ENCODE data around the gene SNRNP27.
A peak's percentile ranks its signal among the peaks of the same experiment; 100 is the strongest.

The SNRNP27 gene

DNA sequence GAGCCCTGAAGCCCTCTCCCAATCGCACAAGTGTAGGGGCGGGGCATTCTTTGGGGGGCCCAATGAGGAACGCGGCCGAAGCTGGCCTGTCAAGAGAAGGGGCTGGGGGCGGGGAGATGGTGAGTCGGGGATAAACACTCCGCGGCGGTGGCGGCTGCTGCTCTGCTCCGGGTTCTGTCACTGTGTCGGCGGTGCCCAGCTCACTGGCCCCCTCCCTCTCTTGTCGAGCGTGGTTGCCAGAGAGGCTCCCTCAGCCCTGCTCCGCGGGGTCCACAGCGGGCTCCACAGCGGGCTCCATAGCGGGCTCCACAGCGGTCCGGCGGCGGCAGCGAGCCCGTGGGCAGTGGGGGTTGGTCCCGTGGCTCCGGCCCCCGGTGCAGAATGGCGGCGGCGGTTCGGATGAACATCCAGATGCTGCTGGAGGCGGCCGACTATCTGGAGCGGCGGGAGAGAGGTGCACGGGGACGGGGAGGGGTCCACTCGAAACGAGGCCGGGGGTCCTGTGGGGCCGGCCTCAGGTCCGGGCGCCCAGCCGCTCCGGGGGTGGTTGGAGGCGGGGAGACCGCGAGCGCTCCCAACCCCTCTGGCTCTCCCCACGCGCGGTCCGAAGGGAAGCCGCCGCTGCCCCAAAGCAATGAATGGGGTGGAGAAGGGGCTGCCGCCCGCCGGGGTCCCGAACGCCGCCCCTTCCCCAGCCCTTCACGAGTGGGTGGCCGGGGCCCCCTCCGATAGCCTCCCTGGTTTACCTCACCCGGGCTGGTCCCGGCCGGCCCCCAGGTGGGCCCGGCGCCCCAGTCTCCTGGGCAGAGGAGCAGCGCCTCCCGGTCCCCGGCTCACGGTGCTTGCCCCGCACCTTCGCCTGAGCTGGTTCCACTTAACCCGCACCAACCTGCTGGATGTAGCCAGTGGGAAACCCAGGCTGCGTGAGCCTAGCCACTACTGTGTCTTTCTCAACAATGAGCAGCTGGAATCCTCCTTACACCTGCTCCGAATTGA, 21.5 kb downstream of the SNRNP27 start, which contains the start of gene MXD1:
TSS of gene MXD1 (plus strand) at position 160 of the 996 bp plus-strand sequence. CDS start at position 382, 222 bp downstream.
- peak in 14 of 56 donors; percentile 15 to 100 (median 40) for DNase-seq

DNA sequence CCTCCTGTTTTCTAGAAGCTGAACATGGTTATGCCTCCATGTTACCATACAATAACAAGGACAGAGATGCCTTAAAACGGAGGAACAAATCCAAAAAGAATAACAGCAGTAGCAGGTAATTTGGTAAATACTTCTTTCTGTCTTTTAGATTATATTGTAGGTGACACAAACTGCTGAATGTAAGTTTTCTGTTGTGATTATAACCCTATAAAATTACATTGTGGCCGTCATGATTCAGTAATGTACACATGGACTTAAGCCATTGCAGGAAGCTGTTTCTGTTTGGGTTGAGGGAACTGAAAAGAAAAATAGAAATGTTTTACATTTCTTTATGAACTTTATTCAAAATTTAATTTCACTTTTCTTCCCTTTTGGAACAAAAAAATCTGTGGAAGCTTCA, 22.4 kb downstream of the SNRNP27 start:
- DNase-seq, result no peak

DNA sequence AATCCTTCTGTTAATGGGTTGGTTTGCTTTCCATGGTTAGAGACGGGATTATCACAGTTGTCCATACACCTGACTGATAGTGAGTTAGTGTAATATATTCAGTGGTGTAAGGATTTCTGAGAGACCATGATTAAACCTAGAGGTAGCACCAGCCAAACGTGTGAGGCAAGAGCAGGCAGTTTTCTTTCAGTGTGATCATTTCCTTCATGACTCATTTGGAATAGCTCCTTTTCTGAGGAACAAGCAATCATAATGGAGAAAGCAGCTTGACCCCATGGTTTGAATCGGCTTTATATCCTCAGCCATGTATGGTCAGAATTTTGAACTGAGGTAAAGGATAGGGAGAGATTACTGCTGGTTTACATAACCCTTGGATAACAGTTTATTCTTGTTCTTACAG, 24.1 kb downstream of the SNRNP27 start:
- DNase-seq, result no peak

- DNase-seq, result no peak
These were observed 24.6 kb downstream of the SNRNP27 start for GRCh38 chr2:69918401-69918800.

DNA sequence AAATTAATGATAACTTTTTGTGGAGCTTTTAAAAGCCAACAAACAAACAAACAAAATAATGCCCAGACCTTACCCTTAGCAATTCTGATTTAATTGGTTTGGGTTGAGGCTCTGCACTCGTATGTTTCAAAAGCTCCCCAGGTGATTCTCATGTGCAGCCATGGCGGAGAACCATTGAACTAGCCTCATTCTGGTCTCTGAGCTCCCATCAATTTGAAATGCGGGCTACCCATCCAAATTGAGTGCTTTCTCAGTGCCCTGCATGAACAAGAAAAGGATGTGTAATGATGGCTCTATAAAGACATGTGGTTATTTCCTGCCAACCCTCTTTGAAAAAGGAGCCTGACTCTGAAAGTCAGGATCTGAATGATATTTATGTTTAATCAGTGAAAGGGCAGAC, 29.4 kb downstream of the SNRNP27 start:
- DNase-seq, result no peak

- DNase-seq, result no peak
These were observed 33.2 kb downstream of the SNRNP27 start for GRCh38 chr2:69926849-69927515.

DNA sequence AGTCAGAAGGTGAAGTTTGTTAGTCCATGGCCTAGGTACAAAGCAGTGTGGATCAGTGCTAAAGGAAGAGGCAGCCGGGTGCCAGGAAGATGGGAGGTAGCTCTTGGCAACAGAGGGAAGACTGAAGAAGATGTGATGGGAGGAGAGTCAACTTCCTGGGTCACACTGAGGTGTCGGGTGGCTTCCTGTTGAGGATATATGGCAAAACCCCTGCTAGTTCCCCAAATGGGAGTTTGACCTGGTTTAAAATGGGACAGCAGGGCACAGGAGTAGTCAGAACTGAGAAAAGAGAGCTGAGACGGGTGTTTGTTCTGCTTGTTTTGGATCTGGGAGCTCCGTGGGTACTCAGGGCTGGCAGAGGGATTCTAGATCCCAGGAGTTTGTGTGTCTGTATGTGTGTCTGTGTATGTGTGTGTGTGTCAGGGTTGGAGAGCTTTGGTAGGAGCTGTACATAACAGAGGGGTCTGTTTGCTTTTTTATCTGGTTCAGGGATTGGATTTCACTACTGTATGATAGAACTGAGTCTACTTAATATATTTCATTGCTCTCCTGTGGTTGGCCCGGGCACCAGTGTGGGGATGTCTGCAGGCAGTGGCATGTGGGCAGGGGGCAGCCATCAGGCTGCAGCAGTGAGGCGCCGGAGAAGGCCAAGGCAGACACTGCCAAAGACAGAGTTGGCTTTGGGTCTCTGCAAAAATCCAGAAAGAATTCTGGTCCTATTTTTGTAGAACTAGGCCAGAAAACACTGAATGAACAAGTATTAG, 38.3 kb downstream of the SNRNP27 start:
- DNase-seq, result peak in 7 of 56 donors; percentile 3 to 51 (median 19)

- DNase-seq, result no peak
These were observed 38.8 kb downstream of the SNRNP27 start for GRCh38 chr2:69932596-69932922.

DNA sequence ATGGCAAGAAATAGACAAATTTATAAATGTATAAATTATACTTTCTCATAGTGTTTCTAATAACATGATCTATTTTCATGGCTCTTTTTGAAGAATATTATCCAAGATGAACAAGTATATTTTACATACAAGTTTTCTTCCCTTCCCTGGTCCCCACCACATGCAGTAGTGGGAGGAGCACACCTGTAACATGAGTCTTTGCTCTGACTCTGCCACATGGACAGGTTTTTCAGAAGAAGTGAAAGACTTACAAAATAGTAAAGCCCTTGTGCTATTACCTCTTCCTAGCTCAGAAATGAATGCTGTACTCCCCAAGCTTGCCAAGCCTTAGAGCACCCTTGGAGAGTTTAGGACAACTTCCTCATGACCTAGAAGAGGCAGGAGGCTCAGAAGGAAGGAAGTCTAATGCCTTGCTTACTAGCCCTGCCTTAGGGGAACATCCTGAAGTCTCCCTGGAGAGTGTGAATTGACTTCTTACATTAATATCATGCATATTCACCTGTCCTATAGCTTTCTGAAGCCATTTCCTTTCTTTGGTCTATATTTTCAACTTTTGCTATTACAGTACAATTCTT, 39.6 kb downstream of the SNRNP27 start:
- DNase-seq, result no peak

GRCh38 chr2:69933839-69934613, 40.3 kb downstream of the SNRNP27 start:
- DNase-seq, result no peak

- DNase-seq, result no peak
These were observed 40.8 kb downstream of the SNRNP27 start for GRCh38 chr2:69934614-69934908.

DNA sequence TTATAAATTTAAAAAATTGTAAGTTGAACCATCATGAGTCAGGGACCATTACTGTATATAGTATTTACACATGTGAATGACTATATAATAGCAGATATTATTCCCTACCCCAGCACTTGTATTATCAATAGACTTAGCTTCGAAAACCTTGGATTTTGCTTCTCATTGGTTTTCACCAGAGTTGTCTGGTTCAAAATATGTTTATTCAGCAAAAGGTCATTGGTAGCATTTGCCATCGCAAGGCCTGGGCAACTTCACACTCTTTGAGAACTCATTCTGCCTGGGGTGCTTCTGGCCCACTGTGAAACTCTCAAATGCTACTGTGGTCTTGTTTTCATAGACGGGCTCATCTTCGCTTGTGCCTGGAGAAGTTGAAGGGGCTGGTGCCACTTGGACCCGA, 41.3 kb downstream of the SNRNP27 start:
- DNase-seq, result no peak

GRCh38 chr2:69936906-69937305, 43.1 kb downstream of the SNRNP27 start:
- DNase-seq, result no peak

DNA sequence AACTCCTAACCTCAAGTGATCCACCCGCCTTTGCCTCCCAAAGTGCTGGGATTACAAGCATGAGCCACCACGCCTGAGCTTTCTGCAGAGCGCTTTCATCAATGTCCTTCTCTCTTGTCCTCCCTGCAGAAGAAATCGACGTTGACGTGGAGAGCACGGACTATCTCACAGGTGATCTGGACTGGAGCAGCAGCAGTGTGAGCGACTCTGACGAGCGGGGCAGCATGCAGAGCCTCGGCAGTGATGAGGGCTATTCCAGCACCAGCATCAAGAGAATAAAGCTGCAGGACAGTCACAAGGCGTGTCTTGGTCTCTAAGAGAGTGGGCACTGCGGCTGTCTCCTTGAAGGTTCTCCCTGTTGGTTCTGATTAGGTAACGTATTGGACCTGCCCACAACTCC, 44.2 kb downstream of the SNRNP27 start:
- no peak for DNase-seq

GRCh38 chr2:69939722-69940121, 46.0 kb downstream of the SNRNP27 start:
- no peak for DNase-seq

GRCh38 chr2:69940691-69941090, 46.9 kb downstream of the SNRNP27 start:
- no peak for DNase-seq

DNA sequence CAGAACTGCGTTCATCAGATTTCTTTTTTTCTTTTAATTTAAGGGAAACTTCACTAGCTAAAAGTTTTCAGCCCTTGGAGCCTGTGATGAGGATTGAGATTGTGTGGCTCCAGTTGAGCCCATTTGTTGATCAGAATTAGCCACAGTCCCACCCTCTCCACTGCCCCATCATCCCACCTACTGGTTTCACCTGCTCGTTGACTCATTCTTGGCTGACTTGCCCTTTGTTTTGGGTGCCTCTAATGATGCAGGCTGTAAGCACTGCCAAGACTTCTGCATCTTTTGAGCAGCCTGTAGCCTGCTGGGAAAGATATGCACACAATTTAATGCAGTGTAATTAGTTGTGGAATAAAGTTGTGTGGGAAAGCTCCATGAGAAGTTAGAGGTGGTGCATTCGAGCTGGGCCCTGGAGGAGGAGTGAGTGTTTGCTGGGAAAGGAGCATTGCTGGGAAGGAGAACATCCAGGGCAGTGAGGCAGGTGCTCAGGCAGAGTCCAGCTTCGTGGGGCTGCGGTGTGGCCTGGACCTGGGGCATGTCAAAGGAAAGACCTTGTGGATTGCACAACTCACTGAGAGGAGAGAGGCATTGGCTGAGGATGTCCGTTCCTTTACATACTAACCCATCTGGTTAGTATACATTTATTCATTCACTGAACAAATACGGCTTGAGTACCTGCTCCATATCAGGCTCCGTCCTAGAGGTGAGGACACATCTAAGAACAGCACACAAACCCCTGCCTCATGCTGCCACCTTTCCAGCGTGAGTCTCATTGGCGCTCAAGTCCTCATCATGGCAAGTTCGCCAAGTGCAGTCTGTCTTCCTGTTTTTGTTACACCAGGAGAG, 49.5 kb downstream of the SNRNP27 start:
- no peak for DNase-seq

- DNase-seq, result no peak
These were observed 50.2 kb downstream of the SNRNP27 start for GRCh38 chr2:69943843-69944525.

GRCh38 chr2:69944756-69945155, 51.0 kb downstream of the SNRNP27 start:
- DNase-seq, result no peak

Measured in amygdala (tissue), 56 donors.